HL-60 (cell line): Measurements from ENCODE around the gene FAM78B.

ENCODE experiments used
- CTCF ChIP-seq: IDR thresholded peaks from one replicate; pipeline ENCODE4 v1.5.1; 2011; ENCODE audit warnings: low read length, control low read depth, inconsistent platforms; ENCODE audit not compliant: insufficient read depth
- REST ChIP-seq: IDR thresholded peaks from 2 replicates; pipeline ENCODE4 v1.6.1; 2012; ENCODE audit warnings: low read depth; ENCODE audit not compliant: insufficient replicate concordance

GRCh38 chr1:166090244-166090643, 76.6 kb downstream of the FAM78B start:
- no peak for TF ChIP-seq CTCF
- no peak for TF ChIP-seq REST
